Liver (tissue), 9 donors: ENCODE measurements around the gene RAB1A. TPM values are rescaled to one million over a fixed set of nuclear protein-coding genes. Genes with fewer than 3 reads are reported as not detected.

Source experiments
- DNase-seq: peaks from one replicate; pipeline ENCODE4 v3.0.0-alpha.2; 2017; ENCODE audit warnings: low spot score
- H3K27ac ChIP-seq, 2 donors: one replicate each; pipeline ENCODE4 v1.7.0; 2013; ENCODE audit warnings: inconsistent platforms in 2 of 2, low read length in 2 of 2, control low read depth in 1 of 2, low read depth in 1 of 2, mild to moderate bottlenecking in 1 of 2
- H3K27me3 ChIP-seq, 4 donors: one replicate each; pipeline versions ENCODE4 v1.6.1 to v1.7.0; 2013; ENCODE audit warnings: low read length in 3 of 4, inconsistent platforms in 1 of 4, mild to moderate bottlenecking in 1 of 4, moderate library complexity in 1 of 4; ENCODE audit not compliant: control insufficient read depth in 4 of 4, insufficient read depth in 4 of 4
- H3K36me3 ChIP-seq, 4 donors: one replicate each; pipeline versions ENCODE4 v1.6.1 to v1.7.0; 2013; ENCODE audit warnings: low read length in 3 of 4, mild to moderate bottlenecking in 3 of 4, low read depth in 1 of 4, moderate library complexity in 1 of 4; ENCODE audit not compliant: control insufficient read depth in 4 of 4, insufficient read depth in 3 of 4
- H3K4me1 ChIP-seq, 4 donors: one replicate each; pipeline versions ENCODE4 v1.6.1 to v1.7.0; 2013; ENCODE audit warnings: low read length in 3 of 4, mild to moderate bottlenecking in 3 of 4, moderate library complexity in 1 of 4; ENCODE audit not compliant: control insufficient read depth in 4 of 4, insufficient read depth in 4 of 4
- H3K4me3 ChIP-seq, 3 donors: one replicate each; pipeline versions ENCODE4 v1.6.1 to v1.7.0; 2013; ENCODE audit warnings: low read length in 3 of 3, control low read depth in 1 of 3, low read depth in 1 of 3, mild to moderate bottlenecking in 1 of 3
- H3K9ac ChIP-seq, 2 donors: one replicate each; pipeline ENCODE4 v1.7.0; 2013; ENCODE audit warnings: low read length in 2 of 2, mild to moderate bottlenecking in 2 of 2, moderate library complexity in 2 of 2, control low read depth in 1 of 2, low read depth in 1 of 2
- H3K9me3 ChIP-seq, 4 donors: one replicate each; pipeline versions ENCODE4 v1.6.1 to v1.7.0; 2013; ENCODE audit warnings: low read length in 3 of 4; ENCODE audit not compliant: control insufficient read depth in 4 of 4
- EGR1 ChIP-seq, 2 donors: IDR thresholded peaks; 2 replicates each; pipeline ENCODE4 v1.6.1; 2016 to 2018; ENCODE audit warnings: antibody characterized with exemption in 2 of 2, low read depth in 2 of 2
- FOXA1 ChIP-seq: IDR thresholded peaks from 2 replicates; pipeline ENCODE4 v1.6.1; 2016; ENCODE audit warnings: antibody characterized with exemption
- FOXA2 ChIP-seq: IDR thresholded peaks from 2 replicates; pipeline ENCODE4 v1.6.1; 2016; ENCODE audit warnings: antibody characterized with exemption
- GABPA ChIP-seq, 2 donors: IDR thresholded peaks in 1 of 2; conservative IDR thresholded peaks in 1 of 2; 2 replicates each; pipeline ENCODE4 v1.6.1; 2016; ENCODE audit warnings: antibody characterized with exemption in 2 of 2, mild to moderate bottlenecking in 1 of 2, moderate library complexity in 1 of 2
- HNF4A ChIP-seq, 2 donors: conservative IDR thresholded peaks; 2 replicates each; pipeline ENCODE4 v1.6.1; 2016; ENCODE audit warnings: antibody characterized with exemption in 2 of 2, mild to moderate bottlenecking in 2 of 2
- HNF4G ChIP-seq: IDR thresholded peaks from 2 replicates; pipeline ENCODE4 v1.6.1; 2016; ENCODE audit warnings: antibody characterized with exemption
- JUND ChIP-seq, 2 donors: IDR thresholded peaks; 2 replicates each; pipeline ENCODE4 v1.6.1; 2016; ENCODE audit warnings: antibody characterized with exemption in 2 of 2
- NR2F2 ChIP-seq: IDR thresholded peaks from 2 replicates; pipeline ENCODE4 v1.6.1; 2016; ENCODE audit warnings: antibody characterized with exemption
- RAD21 ChIP-seq, 2 donors: IDR thresholded peaks; 2 replicates each; pipeline ENCODE4 v1.6.1; 2016; ENCODE audit warnings: antibody characterized with exemption in 2 of 2, mild to moderate bottlenecking in 2 of 2
- REST ChIP-seq: IDR thresholded peaks from 2 replicates; pipeline ENCODE4 v1.6.1; 2016; ENCODE audit warnings: antibody characterized with exemption, mild to moderate bottlenecking
- SP1 ChIP-seq: IDR thresholded peaks from 2 replicates; pipeline ENCODE4 v1.6.1; 2018; ENCODE audit warnings: antibody characterized with exemption, mild to moderate bottlenecking
- TAF1 ChIP-seq: conservative IDR thresholded peaks from 2 replicates; pipeline ENCODE4 v1.6.1; 2016; ENCODE audit warnings: antibody characterized with exemption, mild to moderate bottlenecking
- YY1 ChIP-seq: IDR thresholded peaks from 2 replicates; pipeline ENCODE4 v1.6.1; 2016; ENCODE audit warnings: antibody characterized with exemption, mild to moderate bottlenecking
- ZBTB33 ChIP-seq: IDR thresholded peaks from 2 replicates; pipeline ENCODE4 v1.6.1; 2016; ENCODE audit warnings: antibody characterized with exemption
- WGBS: extraction: QIAGEN DNeasy Blood & Tissue Kit; methylation state at CpG from one replicate; pipeline ENCODE4 v1.1.7; 2013; 5-methylcytosine and 5-hydroxymethylcytosine counted together
- polyA plus RNA-seq, 2 donors: library from polyadenylated mRNA; stranded (reverse) in 1 of 2; unstranded in 1 of 2; fragments of 200-250 nt in 1 of 2; fragments of >200 nt in 1 of 2; fragmentation: Nextera tagmentation in 1 of 2; extraction: Ambion mirVana in 1 of 2; gene quantifications; one replicate each; pipeline versions ENCODE4 v1.2.1 to v1.2.3, GENCODE V29; 2013 to 2015
- total RNA-seq, 2 donors: library from RNA; depleted of rRNA; stranded (reverse); fragments of >200 nt; gene quantifications; one replicate each; pipeline ENCODE4 v1.2.3, GENCODE V29; 2014
- TF ChIP-seq, protein P1 (sequence below): IDR thresholded peaks from 2 replicates; pipeline ENCODE4 v1.6.1; 2016; ENCODE audit warnings: antibody characterized with exemption
- TF ChIP-seq, protein P2 (sequence below): fragments of 150-350 bp; IDR thresholded peaks from 2 replicates; pipeline ENCODE4 v1.5.1; 2017; ENCODE audit warnings: improper control_type of control experiment, low read depth, low read length; ENCODE audit not compliant: missing input control
- TF ChIP-seq, protein P3 (sequence below): IDR thresholded peaks from 2 replicates; pipeline ENCODE4 v1.6.1; 2016; ENCODE audit warnings: antibody characterized with exemption
- donor health status: healthy.
- donor health status: healthy.
- donor health status: healthy.
- donor health status: healthy.
- donor health status: healthy.

Gene RAB1A
- total and polyA plus RNA-seq, 4 donors, result 52.8 to 89.7 (median 77.8) TPM

- H3K9ac ChIP-seq, result no peak overlapping the region
- no peaks in the 10 kb centered on the region for H3K9me3 ChIP-seq
- H3K4me3 ChIP-seq, result no peak overlapping the region
- whole genome bisulfite sequencing, result 80% methylated on average over 8 of the region's 8 CpGs
- TF ChIP-seq ZBTB33, result no peak
- TF ChIP-seq FOXA1, result no peak
- no peak for TF ChIP-seq NR2F2
- TF ChIP-seq GABPA (IDR thresholded peaks at IDR 0.05 in 1 of 2, conservative IDR thresholded peaks at IDR 0.05 in 1 of 2), result no peak
- no peak for TF ChIP-seq EGR1 (IDR thresholded peaks at IDR 0.05; ENCODE audit: low read depth in 2 of 2)
- no peak for TF ChIP-seq SP1
- TF ChIP-seq, protein P1, sequence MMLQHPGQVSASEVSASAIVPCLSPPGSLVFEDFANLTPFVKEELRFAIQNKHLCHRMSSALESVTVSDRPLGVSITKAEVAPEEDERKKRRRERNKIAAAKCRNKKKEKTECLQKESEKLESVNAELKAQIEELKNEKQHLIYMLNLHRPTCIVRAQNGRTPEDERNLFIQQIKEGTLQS, result no peak
- TF ChIP-seq, protein P2, sequence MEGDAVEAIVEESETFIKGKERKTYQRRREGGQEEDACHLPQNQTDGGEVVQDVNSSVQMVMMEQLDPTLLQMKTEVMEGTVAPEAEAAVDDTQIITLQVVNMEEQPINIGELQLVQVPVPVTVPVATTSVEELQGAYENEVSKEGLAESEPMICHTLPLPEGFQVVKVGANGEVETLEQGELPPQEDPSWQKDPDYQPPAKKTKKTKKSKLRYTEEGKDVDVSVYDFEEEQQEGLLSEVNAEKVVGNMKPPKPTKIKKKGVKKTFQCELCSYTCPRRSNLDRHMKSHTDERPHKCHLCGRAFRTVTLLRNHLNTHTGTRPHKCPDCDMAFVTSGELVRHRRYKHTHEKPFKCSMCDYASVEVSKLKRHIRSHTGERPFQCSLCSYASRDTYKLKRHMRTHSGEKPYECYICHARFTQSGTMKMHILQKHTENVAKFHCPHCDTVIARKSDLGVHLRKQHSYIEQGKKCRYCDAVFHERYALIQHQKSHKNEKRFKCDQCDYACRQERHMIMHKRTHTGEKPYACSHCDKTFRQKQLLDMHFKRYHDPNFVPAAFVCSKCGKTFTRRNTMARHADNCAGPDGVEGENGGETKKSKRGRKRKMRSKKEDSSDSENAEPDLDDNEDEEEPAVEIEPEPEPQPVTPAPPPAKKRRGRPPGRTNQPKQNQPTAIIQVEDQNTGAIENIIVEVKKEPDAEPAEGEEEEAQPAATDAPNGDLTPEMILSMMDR, result no peak
- TF ChIP-seq HNF4A (conservative IDR thresholded peaks at IDR 0.05), result no peak
- no peak for TF ChIP-seq TAF1
- DNase-seq, result no peak
- H3K27me3 ChIP-seq, result no peaks in the 10 kb centered on the region
- H3K4me1 ChIP-seq, result peaks cover under 1 to 7% (median 3%) of the 10 kb centered on the region in 4 donors
- peaks cover 0 to 11% (median 6%) of the 10 kb centered on the region in 4 donors for H3K36me3 ChIP-seq
- no peak overlapping the region for H3K27ac ChIP-seq
Measured at GRCh38 chr2:65070172-65070830, 59.6 kb downstream of the RAB1A start.

GRCh38 chr2:65069439-65069824, 60.5 kb downstream of the RAB1A start:
- H3K9me3 ChIP-seq, result no peaks in the 10 kb centered on the region
- peaks cover 5 to 14% (median 10%) of the 10 kb centered on the region in 4 donors for H3K4me1 ChIP-seq
- peaks cover 0 to 11% (median 6%) of the 10 kb centered on the region in 4 donors for H3K36me3 ChIP-seq
- H3K9ac ChIP-seq, result no peak overlapping the region
- 92% methylated on average over 6 of the region's 6 CpGs for WGBS
- no peak for DNase-seq
- H3K4me3 ChIP-seq, result no peak overlapping the region
- no peaks in the 10 kb centered on the region for H3K27me3 ChIP-seq
- no peak for TF ChIP-seq NR2F2
- TF ChIP-seq SP1, result no peak
- no peak for TF ChIP-seq RAD21 (IDR thresholded peaks at IDR 0.05)
- no peak for TF ChIP-seq JUND (IDR thresholded peaks at IDR 0.05)
- TF ChIP-seq TAF1, result no peak
- no peak for TF ChIP-seq FOXA1
- no peak for TF ChIP-seq YY1
- TF ChIP-seq, protein P3, sequence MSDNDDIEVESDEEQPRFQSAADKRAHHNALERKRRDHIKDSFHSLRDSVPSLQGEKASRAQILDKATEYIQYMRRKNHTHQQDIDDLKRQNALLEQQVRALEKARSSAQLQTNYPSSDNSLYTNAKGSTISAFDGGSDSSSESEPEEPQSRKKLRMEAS, result no peak
- no peak for TF ChIP-seq FOXA2
- TF ChIP-seq HNF4A (conservative IDR thresholded peaks at IDR 0.05), result no peak
- TF ChIP-seq ZBTB33, result no peak
- TF ChIP-seq HNF4G, result no peak
- TF ChIP-seq, protein P2, result no peak
- TF ChIP-seq REST, result no peak
- TF ChIP-seq EGR1 (IDR thresholded peaks at IDR 0.05; ENCODE audit: low read depth in 2 of 2), result no peak
- TF ChIP-seq, protein P1, result no peak
- no peak overlapping the region for H3K27ac ChIP-seq
